Measurements from ENCODE around the gene MXRA5. TPM values are rescaled to one million over a fixed set of nuclear protein-coding genes. Genes with fewer than 3 reads are reported as not detected.
A peak's percentile ranks its signal among the peaks of the same experiment; 100 is the strongest.
"Not testable (repeated sequence)": the region's sequence is repeated elsewhere in the genome, so short reads cannot be mapped to it uniquely, and the experiment has no call there.

MXRA5 gene
- total RNA-seq, 1 donor from 2014 or later: 188 TPM

DNA sequence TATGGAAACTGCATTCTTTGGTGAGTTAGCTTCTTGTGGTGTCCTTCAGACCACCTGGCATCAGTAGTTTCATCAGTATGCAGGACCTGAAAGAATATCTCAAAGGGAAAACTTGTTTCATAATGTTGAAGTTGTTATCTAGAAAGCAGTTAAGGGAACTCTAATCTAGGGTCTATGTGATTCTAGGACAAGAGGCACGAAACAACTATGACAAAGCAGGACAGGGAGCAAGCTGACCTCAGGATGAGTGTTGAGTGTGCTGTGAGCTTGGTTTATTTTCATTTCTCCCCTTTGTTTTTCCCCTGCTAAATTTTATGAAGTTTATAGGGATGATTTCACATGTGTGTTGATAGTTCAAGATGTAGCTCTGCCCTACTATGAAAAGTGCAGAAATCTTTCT is 65.7 kb downstream of the MXRA5 start:
- Mint-ChIP-seq H3K27ac (ENCODE audit: unreplicated experiment) (no peak overlapping the region), H3K4me1 (ENCODE audit: unreplicated experiment) (peaks cover 18% of the 10 kb centered on the region), H3K36me3 (ENCODE audit: unreplicated experiment) (no peaks in the 10 kb centered on the region), H3K4me3 (ENCODE audit: unreplicated experiment) (no peak overlapping the region), H3K27me3 (ENCODE audit: unreplicated experiment) (no peaks in the 10 kb centered on the region), H3K9me3 (ENCODE audit: unreplicated experiment) (peaks cover 19% of the 10 kb centered on the region)
- TF ChIP-seq, protein P1, sequence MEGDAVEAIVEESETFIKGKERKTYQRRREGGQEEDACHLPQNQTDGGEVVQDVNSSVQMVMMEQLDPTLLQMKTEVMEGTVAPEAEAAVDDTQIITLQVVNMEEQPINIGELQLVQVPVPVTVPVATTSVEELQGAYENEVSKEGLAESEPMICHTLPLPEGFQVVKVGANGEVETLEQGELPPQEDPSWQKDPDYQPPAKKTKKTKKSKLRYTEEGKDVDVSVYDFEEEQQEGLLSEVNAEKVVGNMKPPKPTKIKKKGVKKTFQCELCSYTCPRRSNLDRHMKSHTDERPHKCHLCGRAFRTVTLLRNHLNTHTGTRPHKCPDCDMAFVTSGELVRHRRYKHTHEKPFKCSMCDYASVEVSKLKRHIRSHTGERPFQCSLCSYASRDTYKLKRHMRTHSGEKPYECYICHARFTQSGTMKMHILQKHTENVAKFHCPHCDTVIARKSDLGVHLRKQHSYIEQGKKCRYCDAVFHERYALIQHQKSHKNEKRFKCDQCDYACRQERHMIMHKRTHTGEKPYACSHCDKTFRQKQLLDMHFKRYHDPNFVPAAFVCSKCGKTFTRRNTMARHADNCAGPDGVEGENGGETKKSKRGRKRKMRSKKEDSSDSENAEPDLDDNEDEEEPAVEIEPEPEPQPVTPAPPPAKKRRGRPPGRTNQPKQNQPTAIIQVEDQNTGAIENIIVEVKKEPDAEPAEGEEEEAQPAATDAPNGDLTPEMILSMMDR (IDR thresholded peaks at IDR 0.05): no peak
- DNase-seq (ENCODE audit: extremely low spot score, unreplicated experiment): no peak

DNA sequence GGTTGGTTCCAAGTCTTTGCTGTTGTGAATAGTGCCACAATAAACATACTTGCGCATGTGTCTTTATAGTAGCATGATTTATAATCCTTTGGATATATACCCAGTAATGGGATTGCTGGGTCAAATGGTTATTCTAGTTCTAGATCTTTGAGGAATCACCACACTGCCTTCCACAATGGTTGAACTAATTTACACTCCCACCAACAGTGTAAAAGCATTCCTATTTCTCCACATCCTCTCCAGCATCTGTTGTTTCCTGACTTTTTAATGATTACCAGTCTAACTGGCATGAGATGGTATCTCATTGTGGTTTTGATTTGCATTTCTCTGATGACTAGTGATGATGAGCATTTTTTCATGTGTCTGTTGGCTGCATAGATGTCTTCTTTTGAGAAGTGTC is 72.8 kb downstream of the MXRA5 start:
- peaks cover 40% of the 10 kb centered on the region for H3K4me1 Mint-ChIP-seq (ENCODE audit: unreplicated experiment)
- DNase-seq (ENCODE audit: extremely low spot score, unreplicated experiment); H3K27me3 Mint-ChIP-seq (ENCODE audit: unreplicated experiment); H3K4me3 Mint-ChIP-seq (ENCODE audit: unreplicated experiment): not testable (repeated sequence)
- H3K36me3 Mint-ChIP-seq (ENCODE audit: unreplicated experiment): peaks cover 11% of the 10 kb centered on the region
- H3K27ac Mint-ChIP-seq (ENCODE audit: unreplicated experiment): peak overlapping the region; percentile 8
- H3K9me3 Mint-ChIP-seq (ENCODE audit: unreplicated experiment): peaks cover 16% of the 10 kb centered on the region

DNA sequence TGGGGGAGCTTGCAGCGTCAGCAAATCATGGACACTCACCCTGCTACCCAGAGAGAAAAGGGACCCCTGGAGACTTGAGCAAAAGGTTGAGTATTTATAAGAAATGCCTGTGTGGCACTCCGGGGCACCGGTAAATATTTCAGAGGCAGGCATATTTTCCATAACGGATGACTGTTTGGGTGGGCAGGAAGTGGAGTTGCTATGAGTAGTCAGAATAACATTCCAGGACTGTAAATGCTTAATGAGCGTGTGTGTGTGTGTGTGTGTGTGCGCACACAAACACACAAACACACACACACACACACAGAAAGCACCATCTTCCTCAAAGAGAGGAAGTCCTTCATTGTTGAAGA is 74.6 kb downstream of the MXRA5 start:
- H3K27ac Mint-ChIP-seq (ENCODE audit: unreplicated experiment): peak overlapping the region; percentile 87
- H3K36me3 Mint-ChIP-seq (ENCODE audit: unreplicated experiment): peaks cover 11% of the 10 kb centered on the region
- TF ChIP-seq, protein P1 (IDR thresholded peaks at IDR 0.05): no peak
- peaks cover 10% of the 10 kb centered on the region for H3K9me3 Mint-ChIP-seq (ENCODE audit: unreplicated experiment)
- H3K27me3 Mint-ChIP-seq (ENCODE audit: unreplicated experiment): no peaks in the 10 kb centered on the region
- H3K4me1 Mint-ChIP-seq (ENCODE audit: unreplicated experiment): peaks cover 50% of the 10 kb centered on the region
- H3K4me3 Mint-ChIP-seq (ENCODE audit: unreplicated experiment): peak overlapping the region; percentile 47
- no peak for DNase-seq (ENCODE audit: extremely low spot score, unreplicated experiment)

DNA sequence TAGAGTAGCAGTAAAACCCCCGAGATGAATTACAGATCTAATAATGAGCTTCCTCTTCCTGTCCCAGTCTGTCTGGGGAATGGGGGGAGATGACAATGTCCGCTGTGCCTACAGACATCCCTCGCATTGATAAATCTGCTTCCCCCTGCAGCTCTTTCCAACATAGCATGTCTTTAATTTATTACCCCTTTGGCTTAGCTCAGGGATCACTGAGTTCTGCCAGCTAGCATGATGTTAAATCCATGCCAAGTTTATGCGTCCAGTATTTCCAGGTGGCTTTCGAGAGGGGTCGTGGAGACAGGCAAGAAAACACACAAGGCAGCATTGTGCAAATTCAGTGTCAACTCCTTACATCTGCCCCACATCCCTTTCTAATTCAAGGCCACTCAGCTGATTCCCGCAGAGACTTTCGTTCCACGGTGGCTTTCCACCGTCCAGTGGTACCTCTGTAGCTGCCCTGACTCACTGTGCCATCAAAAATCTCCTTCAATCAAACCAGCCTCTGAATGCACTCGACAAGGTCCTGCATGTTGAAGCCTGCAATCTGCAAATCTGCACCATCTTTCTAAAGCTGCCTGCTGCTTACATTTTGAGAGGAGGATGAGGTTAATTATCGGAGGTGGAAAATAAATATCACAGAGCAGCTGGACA is 75.1 kb downstream of the MXRA5 start:
- H3K27me3 Mint-ChIP-seq (ENCODE audit: unreplicated experiment): no peaks in the 10 kb centered on the region
- no peak for DNase-seq (ENCODE audit: extremely low spot score, unreplicated experiment)
- H3K4me3 Mint-ChIP-seq (ENCODE audit: unreplicated experiment): peak overlapping the region; percentile 47
- peaks cover 50% of the 10 kb centered on the region for H3K4me1 Mint-ChIP-seq (ENCODE audit: unreplicated experiment)
- H3K27ac Mint-ChIP-seq (ENCODE audit: unreplicated experiment): peak overlapping the region; percentile 87
- peaks cover 11% of the 10 kb centered on the region for H3K36me3 Mint-ChIP-seq (ENCODE audit: unreplicated experiment)
- H3K9me3 Mint-ChIP-seq (ENCODE audit: unreplicated experiment): peaks cover 10% of the 10 kb centered on the region
- TF ChIP-seq, protein P1 (IDR thresholded peaks at IDR 0.05): no peak

- TF ChIP-seq, protein P1 (IDR thresholded peaks at IDR 0.05): no peak
- Mint-ChIP-seq H3K4me3 (ENCODE audit: unreplicated experiment) (no peak overlapping the region), H3K27me3 (ENCODE audit: unreplicated experiment) (no peaks in the 10 kb centered on the region), H3K27ac (ENCODE audit: unreplicated experiment) (peak overlapping the region; percentile 87), H3K36me3 (ENCODE audit: unreplicated experiment) (peaks cover 4% of the 10 kb centered on the region), H3K4me1 (ENCODE audit: unreplicated experiment) (peaks cover 64% of the 10 kb centered on the region), H3K9me3 (ENCODE audit: unreplicated experiment) (peaks cover 1% of the 10 kb centered on the region)
- no peak for DNase-seq (ENCODE audit: extremely low spot score, unreplicated experiment)
Observed at GRCh38 chrX:3268829-3269228, 77.6 kb downstream of the MXRA5 start.

Data from osteocyte (in vitro differentiated cells).